ENCODE measurements around the gene HELQ.

Gene HELQ

GRCh38 chr4:83431200-83431599 is 24.4 kb downstream of the HELQ start:
- ATAC-seq (ENCODE audit: low read depth), result no peak
- peaks cover 48% of the 10 kb centered on the region for H3K36me3 ChIP-seq (ENCODE audit: low read depth)
- H3K4me1 ChIP-seq (ENCODE audit: insufficient read depth, poor library complexity, severe bottlenecking), result no peaks in the 10 kb centered on the region
- H3K9me3 ChIP-seq (ENCODE audit: severe bottlenecking), result no peaks in the 10 kb centered on the region
- H3K27ac ChIP-seq (ENCODE audit: poor library complexity, severe bottlenecking), result no peak overlapping the region
- H3K4me3 ChIP-seq (ENCODE audit: severe bottlenecking), result no peak overlapping the region
- no peak for DNase-seq (ENCODE audit: low spot score)
- no peak for TF ChIP-seq CTCF (IDR thresholded peaks at IDR 0.05; ENCODE audit: poor library complexity, severe bottlenecking)
- no peaks in the 10 kb centered on the region for H3K27me3 ChIP-seq (ENCODE audit: insufficient read depth, poor library complexity, severe bottlenecking)

- no peak overlapping the region for H3K4me3 ChIP-seq (ENCODE audit: severe bottlenecking)
- H3K9me3 ChIP-seq (ENCODE audit: severe bottlenecking), result no peaks in the 10 kb centered on the region
- DNase-seq (ENCODE audit: low spot score) (no peak), ATAC-seq (ENCODE audit: low read depth) (no peak)
- TF ChIP-seq CTCF (IDR thresholded peaks at IDR 0.05; ENCODE audit: poor library complexity, severe bottlenecking), result no peak
- H3K36me3 ChIP-seq (ENCODE audit: low read depth), result peaks cover 35% of the 10 kb centered on the region
- H3K4me1 ChIP-seq (ENCODE audit: insufficient read depth, poor library complexity, severe bottlenecking), result no peaks in the 10 kb centered on the region
- no peaks in the 10 kb centered on the region for H3K27me3 ChIP-seq (ENCODE audit: insufficient read depth, poor library complexity, severe bottlenecking)
- H3K27ac ChIP-seq (ENCODE audit: poor library complexity, severe bottlenecking), result no peak overlapping the region
Observed at GRCh38 chr4:83418211-83418610, 37.4 kb downstream of the HELQ start.

DNA sequence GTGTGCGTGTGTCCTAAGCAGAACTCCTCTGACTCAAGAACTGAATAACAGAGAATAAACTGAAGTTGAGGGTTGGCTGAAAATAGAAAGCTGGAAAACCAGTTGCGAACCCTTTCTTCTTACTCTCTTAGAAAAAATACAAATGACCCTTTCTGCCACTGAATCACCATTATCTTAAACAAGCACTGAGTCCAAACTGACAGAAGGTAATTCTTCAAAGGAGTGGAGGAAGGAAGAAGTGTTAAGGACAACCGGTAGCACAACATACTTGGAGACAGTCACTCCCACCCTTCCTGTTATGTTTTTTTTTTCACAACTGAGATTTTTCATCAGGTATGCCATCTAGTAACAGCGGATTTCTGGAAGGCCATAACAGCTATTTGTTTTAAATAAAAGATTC is 38.1 kb downstream of the HELQ start:
- Histone ChIP-seq H3K4me3 (ENCODE audit: severe bottlenecking) (no peak overlapping the region), H3K27me3 (ENCODE audit: insufficient read depth, poor library complexity, severe bottlenecking) (no peaks in the 10 kb centered on the region), H3K27ac (ENCODE audit: poor library complexity, severe bottlenecking) (no peak overlapping the region), H3K36me3 (ENCODE audit: low read depth) (peaks cover 32% of the 10 kb centered on the region), H3K4me1 (ENCODE audit: insufficient read depth, poor library complexity, severe bottlenecking) (no peaks in the 10 kb centered on the region), H3K9me3 (ENCODE audit: severe bottlenecking) (no peaks in the 10 kb centered on the region)
- DNase-seq (ENCODE audit: low spot score) (no peak), ATAC-seq (ENCODE audit: low read depth) (no peak)
- TF ChIP-seq CTCF (IDR thresholded peaks at IDR 0.05; ENCODE audit: poor library complexity, severe bottlenecking), result no peak

GRCh38 chr4:83413676-83414075 is 41.9 kb downstream of the HELQ start:
- Histone ChIP-seq H3K9me3 (ENCODE audit: severe bottlenecking) (no peaks in the 10 kb centered on the region), H3K27me3 (ENCODE audit: insufficient read depth, poor library complexity, severe bottlenecking) (no peaks in the 10 kb centered on the region), H3K36me3 (ENCODE audit: low read depth) (peaks cover 20% of the 10 kb centered on the region), H3K27ac (ENCODE audit: poor library complexity, severe bottlenecking) (no peak overlapping the region), H3K4me1 (ENCODE audit: insufficient read depth, poor library complexity, severe bottlenecking) (no peaks in the 10 kb centered on the region), H3K4me3 (ENCODE audit: severe bottlenecking) (no peak overlapping the region)
- no peak for DNase-seq (ENCODE audit: low spot score)
- no peak for ATAC-seq (ENCODE audit: low read depth)
- TF ChIP-seq CTCF (IDR thresholded peaks at IDR 0.05; ENCODE audit: poor library complexity, severe bottlenecking), result no peak

DNA sequence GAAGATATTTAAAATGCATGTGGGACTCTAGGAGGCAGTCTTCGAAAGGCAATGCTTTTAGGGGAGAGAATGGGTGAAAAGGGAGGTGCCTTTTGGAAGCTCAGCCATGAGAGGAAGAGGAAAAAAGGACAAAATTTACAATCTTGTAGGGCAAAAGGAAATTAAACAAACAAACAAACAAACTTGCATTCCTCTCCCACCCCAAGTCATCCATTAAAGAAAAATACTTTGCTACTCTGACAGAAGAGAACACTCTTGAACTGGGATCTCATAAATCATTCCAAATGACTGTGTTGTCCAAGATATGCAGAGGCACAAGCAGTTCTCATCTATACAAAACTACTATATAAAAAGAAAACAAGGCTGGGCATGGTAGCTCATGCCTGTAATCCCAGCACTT is 46.7 kb downstream of the HELQ start:
- Histone ChIP-seq H3K27me3 (ENCODE audit: insufficient read depth, poor library complexity, severe bottlenecking) (no peaks in the 10 kb centered on the region), H3K36me3 (ENCODE audit: low read depth) (peaks cover 7% of the 10 kb centered on the region), H3K4me1 (ENCODE audit: insufficient read depth, poor library complexity, severe bottlenecking) (no peaks in the 10 kb centered on the region), H3K4me3 (ENCODE audit: severe bottlenecking) (no peak overlapping the region), H3K9me3 (ENCODE audit: severe bottlenecking) (no peaks in the 10 kb centered on the region), H3K27ac (ENCODE audit: poor library complexity, severe bottlenecking) (no peak overlapping the region)
- no peak for DNase-seq (ENCODE audit: low spot score)
- no peak for TF ChIP-seq CTCF (IDR thresholded peaks at IDR 0.05; ENCODE audit: poor library complexity, severe bottlenecking)
- ATAC-seq (ENCODE audit: low read depth), result no peak
